C1 segment of cervical spinal cord (tissue), 14 donors: Measurements from ENCODE around the gene PM20D1.

Experiments
- DNase-seq, 14 donors: peaks; one replicate each; lab custom pipeline; 2025; lab: John Stamatoyannopoulos, UW

Gene PM20D1

DNA sequence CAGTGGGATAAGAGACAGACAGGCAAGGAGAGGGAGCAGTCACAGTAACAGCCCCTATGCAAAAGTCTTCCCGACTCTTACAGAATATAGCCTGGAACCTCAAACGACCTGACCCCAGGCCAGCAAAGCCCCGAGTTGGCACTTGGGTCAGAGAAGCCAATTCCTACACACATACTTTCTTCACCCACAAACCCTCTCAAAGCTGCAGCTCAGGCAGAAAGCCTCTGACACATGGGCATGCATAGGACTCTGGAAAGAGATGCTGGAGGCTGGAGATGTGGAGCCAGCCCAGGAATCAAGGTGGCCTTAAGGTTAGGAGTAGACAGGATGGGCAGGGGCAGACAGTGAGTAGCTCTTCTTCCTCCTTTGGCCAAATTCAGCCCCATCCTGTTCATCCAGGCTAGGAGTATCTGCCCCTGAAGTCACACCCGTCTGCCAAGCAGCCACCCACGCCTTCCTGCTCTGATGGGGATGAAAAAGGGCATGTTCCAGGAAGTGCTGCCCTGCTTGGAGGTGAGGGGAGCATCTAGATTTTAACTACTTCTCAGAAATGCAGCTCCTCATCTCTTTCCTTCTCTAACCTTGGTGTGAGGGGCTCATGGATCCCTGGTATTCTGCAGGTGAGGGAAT is 44.7 kb downstream of the PM20D1 start:
- no peak for DNase-seq

GRCh38 chr1:205804605-205805004 is 45.3 kb downstream of the PM20D1 start:
- no peak for DNase-seq

DNA sequence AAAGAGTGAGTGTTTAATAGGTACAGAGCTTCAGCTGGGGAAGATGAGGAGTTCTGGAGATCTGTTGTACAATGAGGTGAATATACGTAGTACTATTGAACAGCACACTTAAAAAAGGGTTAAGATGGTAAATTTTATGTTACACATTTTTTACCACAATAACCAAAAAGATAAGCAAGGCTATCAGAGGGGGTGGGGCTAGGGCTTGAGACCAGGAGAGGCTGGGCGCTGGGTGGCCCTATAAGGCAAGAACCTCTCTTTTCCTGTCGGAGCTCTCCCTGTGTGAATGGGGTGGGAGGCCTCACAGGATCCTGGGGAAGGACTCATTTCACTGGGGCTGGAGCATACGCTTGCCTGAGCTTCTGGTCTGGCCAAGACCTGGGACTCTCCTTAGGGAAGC is 45.9 kb downstream of the PM20D1 start:
- DNase-seq: no peak

DNA sequence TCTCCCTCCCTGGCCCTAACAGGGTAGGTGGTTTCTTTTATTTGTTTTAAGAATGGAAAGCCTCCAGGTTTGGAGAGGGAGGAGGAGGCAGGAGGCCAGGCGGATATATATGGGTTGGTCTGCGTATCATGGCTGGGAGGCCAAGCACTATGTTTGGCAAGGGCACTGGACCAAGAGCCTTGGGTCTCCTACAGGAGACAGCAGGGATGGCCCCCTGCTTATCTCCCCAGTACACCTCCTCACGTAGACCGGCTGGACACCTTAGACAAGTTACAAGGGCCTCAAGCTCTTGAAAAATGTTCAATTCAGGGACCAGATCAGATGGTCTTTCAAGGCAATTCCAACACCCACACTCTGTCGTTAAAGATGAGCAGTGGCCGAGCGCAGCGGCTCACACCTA is 47.9 kb downstream of the PM20D1 start:
- no peak for DNase-seq

- no peak for DNase-seq
Observed at GRCh38 chr1:205800981-205801703, 48.8 kb downstream of the PM20D1 start.

- DNase-seq: no peak
Observed at GRCh38 chr1:205800427-205800826, 49.5 kb downstream of the PM20D1 start.

- DNase-seq: no peak
Observed at GRCh38 chr1:205798577-205798976, 51.4 kb downstream of the PM20D1 start.

GRCh38 chr1:205797168-205797567 is 52.8 kb downstream of the PM20D1 start:
- no peak for DNase-seq

- no peak for DNase-seq
Observed at GRCh38 chr1:205794011-205794730, 55.8 kb downstream of the PM20D1 start.

- no peak for DNase-seq
Observed at GRCh38 chr1:205792961-205793673, 56.8 kb downstream of the PM20D1 start.

GRCh38 chr1:205792481-205792881 is 57.5 kb downstream of the PM20D1 start:
- DNase-seq: no peak

DNA sequence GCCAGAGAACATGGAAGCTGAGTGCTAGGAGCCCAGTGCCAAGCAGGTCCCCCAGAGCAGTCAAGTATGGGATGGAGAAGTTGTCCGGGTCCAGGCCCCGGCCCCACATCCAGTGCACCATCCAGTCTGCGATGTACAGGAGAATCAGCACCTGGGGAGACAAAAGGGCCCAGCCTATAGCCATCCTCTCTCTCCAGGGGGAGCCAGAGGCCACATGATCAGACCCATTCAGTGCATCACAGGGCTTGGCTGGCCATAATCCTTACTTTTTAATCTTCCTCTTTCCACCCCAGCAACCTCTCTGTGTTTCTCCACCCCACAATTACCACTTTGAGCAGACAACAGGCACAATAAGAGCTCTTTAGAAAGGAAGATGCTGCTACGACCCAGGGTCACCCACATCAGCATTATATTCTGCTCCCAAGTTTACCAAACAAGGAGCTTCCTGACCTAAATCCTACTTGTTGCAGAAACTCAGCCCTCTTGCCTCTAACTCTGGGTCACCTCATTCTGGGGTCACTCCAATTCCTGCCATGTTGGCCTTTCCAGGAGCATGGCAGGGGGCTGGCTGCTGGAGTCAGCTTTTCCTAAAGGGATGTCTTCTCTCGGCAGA is 58.3 kb downstream of the PM20D1 start:
- peak in 11 of 14 donors; percentile 19 to 65 (median 53) for DNase-seq

DNA sequence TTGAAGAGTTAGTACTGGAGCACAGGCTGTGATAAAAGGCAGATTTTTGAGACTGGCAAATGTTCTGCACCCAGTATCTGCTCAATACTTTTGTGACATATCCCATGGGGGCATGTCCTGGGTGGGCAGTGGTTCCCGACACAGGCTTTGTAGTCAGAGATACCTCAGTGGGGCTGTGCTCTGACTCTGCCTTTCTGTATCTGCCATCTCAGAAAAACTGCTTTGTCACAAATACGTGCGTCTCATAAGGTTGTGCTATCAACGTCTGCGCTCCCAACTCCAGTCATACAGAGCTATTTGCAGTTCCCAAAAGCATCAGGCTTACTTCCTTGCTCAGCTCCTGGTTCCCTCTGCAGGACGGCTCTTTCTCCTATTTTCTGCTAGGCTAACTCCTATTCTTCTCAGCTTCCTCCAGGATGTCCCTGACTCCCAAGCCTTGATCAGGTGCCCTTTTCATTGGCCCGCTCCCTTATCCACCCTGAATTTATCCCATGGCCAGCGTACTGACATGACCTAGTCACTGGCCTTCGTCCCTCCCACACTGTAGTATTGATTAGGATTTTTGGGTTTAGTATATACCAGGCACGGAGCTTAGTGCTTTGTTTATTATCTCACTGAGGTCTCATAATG is 62.5 kb downstream of the PM20D1 start:
- DNase-seq: no peak

GRCh38 chr1:205786601-205787000 is 63.3 kb downstream of the PM20D1 start:
- no peak for DNase-seq

- DNase-seq: no peak
Observed at GRCh38 chr1:205785446-205785845, 64.5 kb downstream of the PM20D1 start.

DNA sequence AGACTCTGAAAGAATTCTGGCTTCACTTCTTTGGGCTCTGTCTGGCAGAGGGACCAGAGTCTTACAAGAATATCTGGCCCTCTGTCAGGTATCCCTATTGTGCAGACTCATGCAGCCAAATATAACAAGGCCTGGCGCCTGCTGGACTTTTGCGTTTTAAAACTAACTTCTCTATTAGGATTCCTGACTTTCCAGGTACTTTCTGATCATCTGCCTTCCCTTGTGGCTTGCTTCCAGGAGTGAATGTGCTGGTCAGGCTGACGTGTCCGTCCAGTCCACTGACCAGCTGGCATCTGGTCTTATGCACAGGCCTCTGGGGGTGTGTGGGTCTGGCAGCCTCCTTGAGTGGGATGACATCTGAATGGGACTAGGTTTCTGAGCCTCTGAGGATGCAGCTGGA is 66.0 kb downstream of the PM20D1 start:
- peak in 2 of 14 donors; percentile 34 to 41 for DNase-seq

GRCh38 chr1:205783433-205783795 is 66.5 kb downstream of the PM20D1 start:
- DNase-seq: peak in 1 of 14 donors; percentile 77

DNA sequence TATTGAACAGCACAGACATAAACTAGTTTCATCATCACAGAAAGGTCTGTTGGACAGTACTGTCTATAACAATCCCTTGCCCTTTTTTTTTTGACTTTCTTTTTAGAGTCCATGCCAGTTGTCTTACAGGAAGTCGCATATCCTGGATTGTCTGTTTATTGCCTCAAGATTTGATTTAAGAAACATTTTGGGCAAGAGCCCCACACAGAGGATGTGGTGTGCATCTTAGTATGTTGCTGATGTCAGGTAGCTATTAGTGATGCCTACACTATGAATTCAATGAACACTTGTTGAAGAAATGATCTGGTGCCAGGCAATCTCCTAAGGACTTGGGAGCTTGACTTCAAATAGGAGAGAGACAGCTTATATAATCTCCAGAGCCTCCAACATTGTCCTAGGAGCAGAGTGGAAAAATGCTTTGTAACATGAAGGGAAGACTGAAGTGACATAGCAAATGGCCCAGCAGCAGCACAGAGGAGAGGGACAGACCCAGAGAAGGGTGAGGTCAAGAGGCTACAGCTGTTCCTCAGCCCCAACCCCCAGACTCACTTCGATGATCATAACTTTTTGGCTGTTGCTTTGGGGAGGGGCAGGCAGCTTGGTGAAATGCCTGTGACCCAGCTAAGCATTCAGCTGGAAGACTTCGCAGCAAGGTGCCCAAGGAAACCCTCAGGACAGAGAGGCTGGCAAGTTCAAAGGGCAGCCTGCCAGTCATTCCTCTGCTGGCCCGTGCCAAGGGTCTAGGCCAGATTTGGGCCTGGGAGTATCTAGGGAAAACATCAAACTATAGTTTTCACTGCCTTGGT is 67.1 kb downstream of the PM20D1 start:
- DNase-seq: peak in 2 of 14 donors; percentile 16 to 79

- DNase-seq: no peak
Observed at GRCh38 chr1:205780335-205780734, 69.6 kb downstream of the PM20D1 start.
